Spleen (tissue), 11 donors: ENCODE measurements around the gene VWA2. TPM values are rescaled to one million over a fixed set of nuclear protein-coding genes. Genes with fewer than 3 reads are reported as not detected.

Experiments used
- DNase-seq: peaks from one replicate; pipeline ENCODE4 v3.0.0-alpha.2; 2020
- H3K27ac ChIP-seq, 8 donors: fragments of 200-600 bp; sonication (generic) in 7 of 8; 1 replicate in 4 of 8; 2 replicates in 4 of 8; pipeline versions ENCODE4 v1.5.0 to v1.8.0; 2016 to 2021; ENCODE audit warnings: inconsistent platforms in 4 of 8, mild to moderate bottlenecking in 4 of 8, moderate library complexity in 1 of 8
- H3K27me3 ChIP-seq, 7 donors: fragments of 200-600 bp; sonication (generic) in 6 of 7; replicated peaks in 1 of 7; 1 replicate in 4 of 7; 2 replicates in 3 of 7; pipeline versions ENCODE4 v1.5.0 to v1.8.0; 2016 to 2021; ENCODE audit warnings: inconsistent platforms in 3 of 7, mild to moderate bottlenecking in 1 of 7
- H3K36me3 ChIP-seq, 6 donors: fragments of 200-600 bp; sonication (generic) in 5 of 6; 1 replicate in 4 of 6; 2 replicates in 2 of 6; pipeline versions ENCODE4 v1.5.0 to v1.8.0; 2016 to 2021; ENCODE audit warnings: inconsistent platforms in 2 of 6
- H3K4me1 ChIP-seq, 6 donors: fragments of 200-600 bp; sonication (generic) in 5 of 6; 1 replicate in 3 of 6; 2 replicates in 3 of 6; pipeline versions ENCODE4 v1.5.0 to v1.8.0; 2016 to 2021; ENCODE audit warnings: inconsistent platforms in 3 of 6
- H3K4me3 ChIP-seq, 8 donors: fragments of 200-600 bp; sonication (generic) in 7 of 8; 1 replicate in 4 of 8; 2 replicates in 4 of 8; pipeline versions ENCODE4 v1.5.0 to v1.8.0; 2016 to 2021; ENCODE audit warnings: inconsistent platforms in 4 of 8, mild to moderate bottlenecking in 4 of 8, moderate library complexity in 2 of 8
- H3K9me3 ChIP-seq, 8 donors: fragments of 200-600 bp; sonication (generic) in 7 of 8; 1 replicate in 4 of 8; 2 replicates in 4 of 8; pipeline versions ENCODE4 v1.5.0 to v1.8.0; 2016 to 2021; ENCODE audit warnings: inconsistent platforms in 4 of 8
- POLR2A ChIP-seq, 3 donors: fragments of 450-650 bp; IDR thresholded peaks; one replicate each; pipeline ENCODE4 v1.5.1; 2017; ENCODE audit warnings: antibody characterized with exemption in 3 of 3, mild to moderate bottlenecking in 1 of 3
- POLR2AphosphoS5 ChIP-seq, 3 donors: sonication (generic); formaldehyde crosslinking; IDR thresholded peaks; one replicate each; pipeline ENCODE4 v1.5.1; 2017; ENCODE audit warnings: antibody characterized with exemption in 3 of 3
- WGBS, 5 donors: extraction: QIAGEN DNeasy Blood & Tissue Kit in 3 of 5; methylation state at CpG; one replicate each; pipeline versions ENCODE4 v1.1.5 to v1.1.7; 2013 to 2018; 5-methylcytosine and 5-hydroxymethylcytosine counted together
- intact Hi-C: fragments of 100-400 bp; cut with DNase I; formaldehyde crosslinking; loops from one replicate; pipeline ENCODE4 v1.15.0; 2023; ENCODE audit warnings: low total_unique reads
- polyA plus RNA-seq, 3 donors: library from polyadenylated mRNA; stranded (reverse); fragments of 200-250 nt; gene quantifications; one replicate each; pipeline ENCODE4 v1.2.1, GENCODE V29; 2013
- total RNA-seq, 7 donors: library from RNA; depleted of rRNA in 3 of 7; stranded (reverse); fragments of >200 nt in 3 of 7; fragmentation: NEBNext Ultra II Directional in 4 of 7; extraction: Animal tissue kit (Norgen Biotek cat#: 25700) in 4 of 7; gene quantifications; one replicate each; pipeline versions ENCODE4 v1.1.0 to v1.2.1, GENCODE V29; 2016 to 2021
- TF ChIP-seq, protein P1 (sequence below), 11 experiments: fragments of 200-600 bp in 7 of 11; fragments of 450-650 bp in 4 of 11; sonication (generic) in 4 of 11; IDR thresholded peaks in 8 of 11; conservative IDR thresholded peaks in 3 of 11; 1 replicate in 7 of 11; 2 replicates in 4 of 11; pipeline versions ENCODE4 v1.4.0 to v1.8.0; 2016 to 2021; ENCODE audit warnings: antibody characterized with exemption in 11 of 11, inconsistent platforms in 4 of 11, mild to moderate bottlenecking in 1 of 11
- donor health status: healthy with polysubstance abuse.
- donor health status: DM: no; HTN: no; CAD: no; lungs with moderate emphysema.
- donor health status: DM: no; HTN: no; CAD: no.
- donor health status: Bipolar disorder and iron deficiency.
- donor health status: healthy.
- donor health status: DM: no; HTN: no; CAD: no.
- donor health status: DM: yes; HTN: yes; CAD: no.

Gene VWA2
- total and polyA plus RNA-seq, 10 donors, result 0.02 to 1.9 (median 0.50) TPM; not detected in 1

DNA sequence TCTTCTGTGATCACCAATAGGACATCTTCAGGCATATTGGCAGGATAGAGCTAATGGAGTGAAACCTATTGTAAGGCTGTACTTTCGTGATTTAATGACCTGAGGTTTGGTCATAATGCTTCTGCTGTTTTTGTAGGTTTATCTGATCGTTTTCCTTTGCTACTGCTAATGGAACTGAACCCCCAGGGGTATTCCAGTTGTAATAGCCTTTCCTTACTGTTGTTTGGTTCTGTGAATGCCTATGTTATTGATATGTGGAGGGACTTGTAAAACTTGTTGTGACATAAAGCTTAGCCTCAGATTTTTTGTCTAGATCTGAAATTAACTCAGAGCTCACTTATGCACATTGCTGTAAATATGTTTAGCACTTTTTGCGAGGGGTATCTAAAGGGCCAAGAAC, 10.9 kb upstream of the VWA2 start:
- Histone ChIP-seq H3K36me3 (no peaks in the 10 kb centered on the region), H3K4me1 (no peaks in the 10 kb centered on the region), H3K27me3 (peaks cover 0 to 7% (median 0%) of the 10 kb centered on the region in 7 donors), H3K27ac (no peak overlapping the region), H3K9me3 (no peaks in the 10 kb centered on the region), H3K4me3 (no peak overlapping the region)
- TF ChIP-seq, protein P1, sequence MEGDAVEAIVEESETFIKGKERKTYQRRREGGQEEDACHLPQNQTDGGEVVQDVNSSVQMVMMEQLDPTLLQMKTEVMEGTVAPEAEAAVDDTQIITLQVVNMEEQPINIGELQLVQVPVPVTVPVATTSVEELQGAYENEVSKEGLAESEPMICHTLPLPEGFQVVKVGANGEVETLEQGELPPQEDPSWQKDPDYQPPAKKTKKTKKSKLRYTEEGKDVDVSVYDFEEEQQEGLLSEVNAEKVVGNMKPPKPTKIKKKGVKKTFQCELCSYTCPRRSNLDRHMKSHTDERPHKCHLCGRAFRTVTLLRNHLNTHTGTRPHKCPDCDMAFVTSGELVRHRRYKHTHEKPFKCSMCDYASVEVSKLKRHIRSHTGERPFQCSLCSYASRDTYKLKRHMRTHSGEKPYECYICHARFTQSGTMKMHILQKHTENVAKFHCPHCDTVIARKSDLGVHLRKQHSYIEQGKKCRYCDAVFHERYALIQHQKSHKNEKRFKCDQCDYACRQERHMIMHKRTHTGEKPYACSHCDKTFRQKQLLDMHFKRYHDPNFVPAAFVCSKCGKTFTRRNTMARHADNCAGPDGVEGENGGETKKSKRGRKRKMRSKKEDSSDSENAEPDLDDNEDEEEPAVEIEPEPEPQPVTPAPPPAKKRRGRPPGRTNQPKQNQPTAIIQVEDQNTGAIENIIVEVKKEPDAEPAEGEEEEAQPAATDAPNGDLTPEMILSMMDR (IDR thresholded peaks at IDR 0.05 in 8 of 11, conservative IDR thresholded peaks at IDR 0.05 in 3 of 11), result no peak
- no peak for TF ChIP-seq POLR2AphosphoS5 (IDR thresholded peaks at IDR 0.05)
- TF ChIP-seq POLR2A (IDR thresholded peaks at IDR 0.05), result no peak
- WGBS, 5 donors, result 58 to 77% (median 63%) methylated on average over 3 of the region's 3 CpGs
- no peak for DNase-seq
- intact Hi-C loops, result no loop called here

DNA sequence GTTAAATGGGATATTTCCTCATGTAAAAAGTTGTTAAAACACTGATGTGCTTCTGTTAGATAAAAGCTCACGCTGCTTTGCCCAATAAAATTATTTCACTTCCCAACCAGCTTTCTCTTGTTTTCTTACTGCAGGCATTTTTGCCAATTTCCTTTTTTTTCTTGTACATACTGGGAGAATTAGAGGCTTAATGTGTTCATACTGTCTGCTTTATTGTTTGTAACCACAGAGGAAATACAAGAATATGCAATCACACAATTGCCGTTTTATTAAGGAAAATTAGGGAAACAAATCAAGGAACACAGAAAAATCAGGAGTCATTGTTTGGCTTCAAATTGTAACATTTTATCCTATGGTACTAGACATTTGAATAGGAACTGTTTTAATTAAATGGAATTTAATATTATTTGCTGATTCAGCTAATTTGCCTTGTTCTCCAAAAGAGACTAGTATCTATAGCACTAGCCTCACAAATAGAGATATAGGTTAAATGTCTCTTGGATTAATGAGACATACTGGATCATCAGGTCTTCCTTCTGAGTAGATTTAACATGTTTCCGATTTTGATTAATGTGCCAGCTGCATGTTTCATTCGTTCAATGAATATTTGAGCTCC, 6.4 kb upstream of the VWA2 start:
- no peak overlapping the region for H3K4me3 ChIP-seq
- intact Hi-C loops, result no loop called here
- no peaks in the 10 kb centered on the region for H3K36me3 ChIP-seq
- DNase-seq, result no peak
- H3K9me3 ChIP-seq, result no peaks in the 10 kb centered on the region
- TF ChIP-seq POLR2AphosphoS5 (IDR thresholded peaks at IDR 0.05), result no peak
- TF ChIP-seq, protein P1 (IDR thresholded peaks at IDR 0.05 in 8 of 11, conservative IDR thresholded peaks at IDR 0.05 in 3 of 11), result no peak
- no peak for TF ChIP-seq POLR2A (IDR thresholded peaks at IDR 0.05)
- WGBS, 5 donors, result 65 to 84% (median 76%) methylated on average over 4 of the region's 4 CpGs
- no peak overlapping the region for H3K27ac ChIP-seq
- peaks cover 0 to 44% (median 13%) of the 10 kb centered on the region in 7 donors for H3K27me3 ChIP-seq
- H3K4me1 ChIP-seq, result no peaks in the 10 kb centered on the region

DNA sequence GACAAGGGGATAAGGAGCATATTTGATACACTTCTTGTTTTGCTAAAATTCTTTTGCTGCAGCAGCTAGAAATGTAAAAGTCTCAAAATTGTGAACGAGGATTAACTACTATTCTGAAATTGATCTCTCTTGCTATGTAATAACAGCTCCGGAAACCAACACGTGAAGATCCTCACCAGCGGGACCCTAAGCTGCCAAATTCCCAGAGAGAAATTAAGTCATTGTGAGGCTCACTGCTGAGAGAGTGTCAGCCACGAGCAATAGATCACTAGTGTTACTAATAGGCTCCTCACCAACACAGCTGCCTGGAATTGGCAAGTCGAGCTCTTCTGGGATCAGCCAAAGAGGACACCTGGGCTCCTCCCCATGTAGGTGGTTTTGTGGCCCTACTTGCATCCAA, 5.6 kb upstream of the VWA2 start:
- Histone ChIP-seq H3K27me3 (peaks cover 0 to 52% (median 18%) of the 10 kb centered on the region in 7 donors), H3K27ac (no peak overlapping the region), H3K4me1 (peaks cover 0 to 2% (median under 1%) of the 10 kb centered on the region in 6 donors), H3K4me3 (no peak overlapping the region), H3K9me3 (no peaks in the 10 kb centered on the region), H3K36me3 (no peaks in the 10 kb centered on the region)
- DNase-seq, result no peak
- WGBS, 5 donors, result 58 to 77% (median 64%) methylated on average over 6 of the region's 6 CpGs
- TF ChIP-seq POLR2A (IDR thresholded peaks at IDR 0.05) (no peak), POLR2AphosphoS5 (IDR thresholded peaks at IDR 0.05) (no peak)
- TF ChIP-seq, protein P1 (IDR thresholded peaks at IDR 0.05 in 8 of 11, conservative IDR thresholded peaks at IDR 0.05 in 3 of 11), result no peak
- intact Hi-C loops, result no loop called here

DNA sequence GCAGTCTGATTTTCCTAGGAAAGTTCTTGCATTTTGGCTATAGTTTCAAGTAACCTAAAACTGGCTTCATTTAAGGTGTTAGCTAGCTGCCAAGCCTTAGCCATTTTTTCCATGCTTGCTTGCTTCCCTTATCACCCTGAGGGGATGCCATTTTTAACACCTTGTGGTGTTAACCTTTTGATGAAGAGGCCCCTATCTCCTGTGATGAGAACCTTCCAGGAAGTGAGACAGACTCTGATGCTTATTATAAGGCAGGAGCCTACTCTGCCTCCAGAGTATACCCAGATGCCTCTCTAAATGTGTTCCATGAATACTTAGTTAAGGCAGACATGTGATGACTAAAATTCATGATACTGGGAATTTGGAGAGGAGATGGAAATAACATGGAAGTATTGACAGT, 4.9 kb upstream of the VWA2 start:
- Histone ChIP-seq H3K4me3 (no peak overlapping the region), H3K27me3 (peaks cover 0 to 58% (median 22%) of the 10 kb centered on the region in 7 donors), H3K4me1 (peaks cover 0 to 9% (median 7%) of the 10 kb centered on the region in 6 donors), H3K27ac (no peak overlapping the region), H3K36me3 (no peaks in the 10 kb centered on the region), H3K9me3 (no peaks in the 10 kb centered on the region)
- intact Hi-C loops, result no loop called here
- no peak for DNase-seq
- TF ChIP-seq, protein P1 (IDR thresholded peaks at IDR 0.05 in 8 of 11, conservative IDR thresholded peaks at IDR 0.05 in 3 of 11), result no peak
- TF ChIP-seq POLR2A (IDR thresholded peaks at IDR 0.05), result no peak
- TF ChIP-seq POLR2AphosphoS5 (IDR thresholded peaks at IDR 0.05), result no peak
